Endothelial cell of umbilical vein (primary cell): ENCODE data around the gene SMIM14. TPM values are rescaled to one million over a fixed set of nuclear protein-coding genes. Genes with fewer than 3 reads are reported as not detected.

Experiments
- BruUV-seq: library from RNA; stranded (reverse); fragments of 400-500 nt; replicated peaks from 2 replicates; lab custom pipeline; 2021; lab: Mats Ljungman, UMichigan
- CTCF ChIA-PET: fragments of 300-600, 350-600 bp; sonication (Branson Sonifier 250); formaldehyde crosslinking; loops from one replicate; lab custom pipeline; 2021; ENCODE audit warnings: antibody characterized with exemption, inconsistent platforms; lab: Charles Lee
- POLR2A ChIA-PET: fragments of 300-600, 350-600 bp; sonication (Branson Sonifier 250); formaldehyde crosslinking; loops from one replicate; lab custom pipeline; 2021; ENCODE audit warnings: antibody characterized with exemption, inconsistent platforms; lab: Charles Lee
- DNase-seq: peaks from one replicate; pipeline ENCODE4 v3.0.0-alpha.2; 2011; ENCODE audit warnings: low read depth, low spot score
- FAIRE-seq: peaks from 2 replicates; lab custom pipeline; 2011; peaks lifted over from hg19 to GRCh38; lab: Jason Lieb, UNC
- H2AFZ ChIP-seq: 2 replicates; pipeline ENCODE4 v1.6.0; 2012; ENCODE audit warnings: low read depth, low read length, control low read depth, inconsistent platforms
- H3K27ac ChIP-seq: 2 replicates; pipeline ENCODE4 v1.5.1; 2011; ENCODE audit warnings: low read depth, mild to moderate bottlenecking, control low read depth, low read length, moderate library complexity; ENCODE audit not compliant: insufficient read depth
- H3K27me3 ChIP-seq, 2 experiments: 2 replicates each; pipeline versions ENCODE4 v1.6.0 to v1.6.1; 2011; ENCODE audit warnings: low read length in 2 of 2, mixed read lengths in 1 of 2; ENCODE audit not compliant: control insufficient read depth in 2 of 2, insufficient read depth in 2 of 2
- H3K36me3 ChIP-seq, 2 experiments: 2 replicates in 1 of 2; 3 replicates in 1 of 2; pipeline ENCODE4 v1.5.1; 2011; ENCODE audit warnings: low read length in 2 of 2, mild to moderate bottlenecking in 1 of 2, moderate library complexity in 1 of 2; ENCODE audit not compliant: control insufficient read depth in 2 of 2, insufficient read depth in 2 of 2; ENCODE audit errors: extremely low read depth in 1 of 2
- H3K4me1 ChIP-seq: 3 replicates; pipeline ENCODE4 v1.5.1; 2011; ENCODE audit warnings: mild to moderate bottlenecking, low read length; ENCODE audit not compliant: control insufficient read depth, insufficient read depth; ENCODE audit errors: extremely low read depth
- H3K4me2 ChIP-seq: 2 replicates; pipeline ENCODE4 v1.6.1; 2011; ENCODE audit warnings: low read length, control low read depth, mixed read lengths; ENCODE audit not compliant: insufficient read depth
- H3K4me3 ChIP-seq, 3 experiments: fragments of 200-600 bp in 1 of 3; sonication (generic), shearing (Covaris generic) in 1 of 3; replicated peaks in 1 of 3; 2 replicates each; pipeline ENCODE4 v1.5.1; 2011 to 2016; ENCODE audit warnings: control low read depth in 3 of 3, low read length in 3 of 3, mild to moderate bottlenecking in 2 of 3, inconsistent platforms in 1 of 3, low read depth in 1 of 3, moderate library complexity in 1 of 3; ENCODE audit not compliant: insufficient read depth in 1 of 3
- H3K79me2 ChIP-seq: 2 replicates; pipeline ENCODE4 v1.6.0; 2012; ENCODE audit warnings: low read length, inconsistent platforms; ENCODE audit not compliant: control insufficient read depth, insufficient read depth
- H3K9ac ChIP-seq: replicated peaks from 2 replicates; pipeline ENCODE3; 2011; ENCODE audit warnings: low read length, control low read depth; ENCODE audit not compliant: insufficient read depth; ENCODE audit errors: extremely low read depth
- H3K9me1 ChIP-seq: replicated peaks from 3 replicates; pipeline ENCODE4 v1.6.0; 2011; ENCODE audit warnings: mild to moderate bottlenecking, low read length; ENCODE audit not compliant: control insufficient read depth, insufficient read depth; ENCODE audit errors: extremely low read depth
- H3K9me3 ChIP-seq: replicated peaks from 2 replicates; pipeline ENCODE4 v1.5.1; 2012; ENCODE audit warnings: low read length, inconsistent platforms; ENCODE audit not compliant: control insufficient read depth, insufficient read depth
- H4K20me1 ChIP-seq: replicated peaks from 2 replicates; pipeline ENCODE3; 2011; ENCODE audit warnings: mild to moderate bottlenecking, low read length; ENCODE audit not compliant: control insufficient read depth, insufficient read depth; ENCODE audit errors: extremely low read depth
- EZH2 ChIP-seq: IDR thresholded peaks from 2 replicates; pipeline ENCODE4 v1.6.1; 2012; ENCODE audit warnings: borderline replicate concordance, low read depth, mild to moderate bottlenecking, moderate library complexity, low read length, inconsistent platforms; ENCODE audit not compliant: severe bottlenecking
- FOS ChIP-seq: IDR thresholded peaks from 2 replicates; pipeline ENCODE4 v1.6.1; 2011; ENCODE audit warnings: mild to moderate bottlenecking, low read length, moderate library complexity, borderline replicate concordance; ENCODE audit not compliant: insufficient read depth
- GATA2 ChIP-seq: IDR thresholded peaks from 2 replicates; pipeline ENCODE4 v1.7.0; 2011; ENCODE audit warnings: low read depth, mild to moderate bottlenecking, moderate library complexity, mixed read lengths, low read length; ENCODE audit not compliant: insufficient read length, insufficient read depth
- JUN ChIP-seq: IDR thresholded peaks from 2 replicates; pipeline ENCODE4 v1.6.1; 2011; ENCODE audit warnings: borderline replicate concordance, low read depth; ENCODE audit not compliant: insufficient read length, insufficient read depth
- MYC ChIP-seq: IDR thresholded peaks from one replicate; pipeline ENCODE4 v1.6.1; 2011; ENCODE audit warnings: mild to moderate bottlenecking, low read depth, low read length
- POLR2A ChIP-seq: IDR thresholded peaks from 2 replicates; pipeline ENCODE4 v1.6.1; 2012; ENCODE audit warnings: low read depth, mild to moderate bottlenecking, control low read depth, low read length
- POLR2AphosphoS5 ChIP-seq: IDR thresholded peaks from 2 replicates; pipeline ENCODE4 v1.6.1; 2012; ENCODE audit warnings: low read depth, mild to moderate bottlenecking, control low read depth, low read length, moderate library complexity; ENCODE audit not compliant: insufficient read depth
- dilution Hi-C: fragments of 300-500 bp; cut with MboI; formaldehyde crosslinking; loops from one replicate; pipeline ENCODE4 v1.15.0; 2019; ENCODE audit warnings: low sequenced_read_pairs; ENCODE audit not compliant: extremely low pct_ligation_motif_present
- intact Hi-C: fragments of 100-400 bp; cut with micrococcal nuclease; formaldehyde crosslinking; loops from one replicate; pipeline ENCODE4 v1.10.0; 2022
- polyA plus RNA-seq, 4 experiments: library from polyadenylated mRNA; depleted of rRNA in 3 of 4; stranded (reverse) in 3 of 4; unstranded in 1 of 4; fragments of >200 nt; gene quantifications; 2 replicates each; pipeline versions ENCODE4 v1.2.1 to v1.2.3, GENCODE V29; 2011 to 2012; ENCODE audit warnings: missing spikeins in 1 of 4
- total RNA-seq: library from RNA; stranded (reverse); gene quantifications from 2 replicates; pipeline ENCODE4 v1.2.3, GENCODE V29; 2021
- TF ChIP-seq, protein P1 (sequence below), 2 donors: IDR thresholded peaks; 1 replicate in 1 of 2; 2 replicates in 1 of 2; pipeline ENCODE4 v1.5.1; 2011; ENCODE audit warnings: low read length in 2 of 2, mild to moderate bottlenecking in 2 of 2, moderate library complexity in 2 of 2, control low read depth in 1 of 2, inconsistent platforms in 1 of 2, low read depth in 1 of 2; ENCODE audit not compliant: insufficient read depth in 1 of 2; ENCODE audit errors: extremely low read depth in 1 of 2
- TF ChIP-seq, protein P2 (sequence below): IDR thresholded peaks from 2 replicates; pipeline ENCODE4 v1.6.1; 2011; ENCODE audit not compliant: insufficient read depth, insufficient read length

Gene SMIM14
- total and polyA plus RNA-seq, 2 donors (not counting 3 experiments of a cell fraction or from before 2014, with no cell fraction given), result 12.3 to 15.4 TPM

DNA sequence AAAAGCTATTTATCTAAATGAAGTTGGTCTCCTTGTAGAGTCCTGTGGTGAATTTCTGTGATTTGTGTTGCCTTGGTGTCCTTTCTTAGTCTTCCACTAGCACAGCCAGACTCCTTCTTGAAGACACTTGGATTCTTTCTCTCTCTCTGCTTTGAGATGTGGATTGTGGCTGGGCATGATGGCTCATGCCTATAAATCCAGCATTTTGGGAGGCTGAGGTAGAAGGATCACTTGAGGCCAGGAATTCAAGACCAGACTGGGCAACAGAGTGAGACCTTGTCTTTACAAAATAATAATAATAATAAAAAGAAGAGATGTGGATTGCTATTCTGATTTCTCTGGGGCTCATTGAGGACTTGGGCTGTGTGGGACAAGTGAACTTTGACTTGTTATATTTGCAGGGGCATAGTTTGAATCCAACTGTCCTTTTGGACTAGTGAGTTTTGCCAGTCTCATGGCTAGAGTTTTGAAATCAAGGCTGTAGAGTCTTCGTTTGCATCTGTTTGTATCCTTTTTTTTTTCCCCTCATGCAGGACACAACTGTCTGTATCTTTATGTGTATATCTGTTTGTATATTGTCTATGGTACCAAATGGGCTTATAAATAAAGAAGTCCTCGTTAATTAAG is 11.1 kb upstream of the SMIM14 start:
- no peaks in the 10 kb centered on the region for H3K79me2 ChIP-seq
- POLR2A ChIA-PET, result no interaction called here
- H3K4me3 ChIP-seq, result no peak overlapping the region
- no peaks in the 10 kb centered on the region for H4K20me1 ChIP-seq
- no peak overlapping the region for H2AFZ ChIP-seq
- DNase-seq (no peak), FAIRE-seq (no peak)
- H3K27ac ChIP-seq, result no peak overlapping the region
- intact Hi-C loops (no loop called here), dilution Hi-C loops (no loop called here)
- CTCF ChIA-PET, result no interaction called here
- no peak overlapping the region for H3K9ac ChIP-seq
- TF ChIP-seq POLR2A (no peak), FOS (no peak), MYC (no peak), EZH2 (no peak), POLR2AphosphoS5 (no peak), GATA2 (no peak), JUN (no peak)
- TF ChIP-seq, protein P1, sequence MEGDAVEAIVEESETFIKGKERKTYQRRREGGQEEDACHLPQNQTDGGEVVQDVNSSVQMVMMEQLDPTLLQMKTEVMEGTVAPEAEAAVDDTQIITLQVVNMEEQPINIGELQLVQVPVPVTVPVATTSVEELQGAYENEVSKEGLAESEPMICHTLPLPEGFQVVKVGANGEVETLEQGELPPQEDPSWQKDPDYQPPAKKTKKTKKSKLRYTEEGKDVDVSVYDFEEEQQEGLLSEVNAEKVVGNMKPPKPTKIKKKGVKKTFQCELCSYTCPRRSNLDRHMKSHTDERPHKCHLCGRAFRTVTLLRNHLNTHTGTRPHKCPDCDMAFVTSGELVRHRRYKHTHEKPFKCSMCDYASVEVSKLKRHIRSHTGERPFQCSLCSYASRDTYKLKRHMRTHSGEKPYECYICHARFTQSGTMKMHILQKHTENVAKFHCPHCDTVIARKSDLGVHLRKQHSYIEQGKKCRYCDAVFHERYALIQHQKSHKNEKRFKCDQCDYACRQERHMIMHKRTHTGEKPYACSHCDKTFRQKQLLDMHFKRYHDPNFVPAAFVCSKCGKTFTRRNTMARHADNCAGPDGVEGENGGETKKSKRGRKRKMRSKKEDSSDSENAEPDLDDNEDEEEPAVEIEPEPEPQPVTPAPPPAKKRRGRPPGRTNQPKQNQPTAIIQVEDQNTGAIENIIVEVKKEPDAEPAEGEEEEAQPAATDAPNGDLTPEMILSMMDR (IDR thresholded peaks at IDR 0.05; ENCODE audit: extremely low read depth in 1 of 2, insufficient read depth in 1 of 2, low read depth in 1 of 2, low read length in 2 of 2), result no peak
- TF ChIP-seq, protein P2, sequence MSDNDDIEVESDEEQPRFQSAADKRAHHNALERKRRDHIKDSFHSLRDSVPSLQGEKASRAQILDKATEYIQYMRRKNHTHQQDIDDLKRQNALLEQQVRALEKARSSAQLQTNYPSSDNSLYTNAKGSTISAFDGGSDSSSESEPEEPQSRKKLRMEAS, result no peak
- BruUV-seq, result no TSS peak
- no peak overlapping the region for H3K4me2 ChIP-seq
- H3K27me3 ChIP-seq, result no peaks in the 10 kb centered on the region
- H3K36me3 ChIP-seq, result no peaks in the 10 kb centered on the region
- H3K9me1 ChIP-seq, result no peaks in the 10 kb centered on the region
- H3K9me3 ChIP-seq, result no peaks in the 10 kb centered on the region
- H3K4me1 ChIP-seq, result no peaks in the 10 kb centered on the region
